Heart right ventricle (tissue), 16 donors: ENCODE data around the gene KDM5A. TPM values are rescaled to one million over a fixed set of nuclear protein-coding genes. Genes with fewer than 3 reads are reported as not detected.

Experiments used
- ATAC-seq, 8 donors: fragments of 200-7000 bp; cut with Tn5 transposase; one replicate each; pipeline ENCODE4 v1.9.1; 2020; ENCODE audit warnings: mild to moderate bottlenecking in 8 of 8, moderate library complexity in 8 of 8, moderate number of reproducible peaks in 1 of 8
- DNase-seq, 2 donors: peaks; one replicate each; pipeline ENCODE4 v3.0.0-alpha.2; 2020
- H3K27ac ChIP-seq, 10 donors: fragments of 200-600 bp; sonication (generic) in 2 of 10; one replicate each; pipeline versions ENCODE4 v1.5.0 to v1.8.0; 2020 to 2022; ENCODE audit warnings: mild to moderate bottlenecking in 3 of 10
- H3K27me3 ChIP-seq, 7 donors: fragments of 200-600 bp; one replicate each; pipeline ENCODE4 v1.8.0; 2021 to 2022; ENCODE audit warnings: mild to moderate bottlenecking in 2 of 7
- H3K36me3 ChIP-seq, 9 donors: fragments of 200-600 bp; sonication (generic) in 1 of 9; one replicate each; pipeline versions ENCODE4 v1.5.0 to v1.8.0; 2020 to 2022; ENCODE audit warnings: mild to moderate bottlenecking in 2 of 9
- H3K4me1 ChIP-seq, 9 donors: fragments of 200-600 bp; sonication (generic) in 1 of 9; one replicate each; pipeline versions ENCODE4 v1.5.0 to v1.8.0; 2020 to 2022; ENCODE audit warnings: mild to moderate bottlenecking in 4 of 9
- H3K4me3 ChIP-seq, 10 donors: fragments of 200-600 bp; sonication (generic) in 2 of 10; one replicate each; pipeline versions ENCODE4 v1.5.0 to v1.8.0; 2020 to 2022; ENCODE audit warnings: mild to moderate bottlenecking in 7 of 10, moderate library complexity in 2 of 10
- H3K9me3 ChIP-seq, 11 donors: fragments of 200-600 bp in 10 of 11; sonication (generic) in 2 of 11; one replicate each; pipeline versions ENCODE4 v1.5.0 to v1.8.0; 2013 to 2022; ENCODE audit warnings: mild to moderate bottlenecking in 2 of 11, control low read depth in 1 of 11, moderate library complexity in 1 of 11
- WGBS, 2 donors: extraction: QIAGEN DNeasy Blood & Tissue Kit; methylation state at CpG; one replicate each; pipeline ENCODE4 v1.1.7; 2013; ENCODE audit warnings: inconsistent platforms in 1 of 2; 5-methylcytosine and 5-hydroxymethylcytosine counted together
- intact Hi-C, 10 donors: fragments of 100-400 bp; cut with DNase I; formaldehyde crosslinking; loops; one replicate each; pipeline versions ENCODE4 v1.11.1 to v1.14.2; 2022
- polyA plus RNA-seq, 2 donors: library from polyadenylated mRNA; stranded (reverse); fragments of 200-250 nt; gene quantifications; one replicate each; pipeline ENCODE4 v1.2.3, GENCODE V29; 2013
- total RNA-seq, 10 donors: library from RNA; stranded (reverse); fragmentation: NEBNext Ultra II Directional in 3 of 10; extraction: Animal tissue kit (Norgen Biotek cat#: 25700) in 3 of 10; gene quantifications; one replicate each; pipeline versions ENCODE4 v1.2.1 to v1.2.4, GENCODE V29; 2021 to 2023
- TF ChIP-seq, protein P1 (sequence below), 9 donors: fragments of 200-600 bp; sonication (generic) in 2 of 9; IDR thresholded peaks; one replicate each; pipeline versions ENCODE4 v1.5.0 to v1.8.0; 2021 to 2022; ENCODE audit warnings: antibody characterized with exemption in 9 of 9, mild to moderate bottlenecking in 5 of 9, moderate library complexity in 1 of 9
- donor health status: Arrhythmogenic right ventricular cardiomyopathy.
- donor health status: ischemic (EF 13 %, LVEDD 7.1; RV severe dilation, severe dysfunction).
- donor health status: healthy with polysubstance abuse.
- donor health status: DM: no; HTN: yes; CAD: no.
- donor health status: DM: no; HTN: no; CAD: no.
- donor health status: ischemic (EF 25% LVEDD 6.9; RV normal size, moderate dysfunction).
- donor health status: ischemic (EF 25% LVEDD 5.7; RV mildly dilated, moderate dysfunction).
- donor health status: healthy.
- donor health status: DM: yes; HTN: yes; CAD: no.
- donor health status: Ischemic cardiomyopathy.
- donor health status: ischemic (EF 35%, LVEDD 5.7; RV mildly dilated, moderate dysfunction).
- donor health status: nonischemic (EF 11% LVEDD 7.7; RV severe dilation, severe dysfunction).
- donor health status: DM: yes; HTN: yes; CAD: no.
- donor health status: PGD.
- donor health status: ischemic (EF 29% LVEDD 5.4; RV normal size, mild dysfunction).
- donor health status: nonischemic (EF 23%, LVEDD 6.1; RV moderate dilation, normal function).

The KDM5A gene
- total and polyA plus RNA-seq, 12 donors: 3.0 to 46.0 (median 33.3) TPM

DNA sequence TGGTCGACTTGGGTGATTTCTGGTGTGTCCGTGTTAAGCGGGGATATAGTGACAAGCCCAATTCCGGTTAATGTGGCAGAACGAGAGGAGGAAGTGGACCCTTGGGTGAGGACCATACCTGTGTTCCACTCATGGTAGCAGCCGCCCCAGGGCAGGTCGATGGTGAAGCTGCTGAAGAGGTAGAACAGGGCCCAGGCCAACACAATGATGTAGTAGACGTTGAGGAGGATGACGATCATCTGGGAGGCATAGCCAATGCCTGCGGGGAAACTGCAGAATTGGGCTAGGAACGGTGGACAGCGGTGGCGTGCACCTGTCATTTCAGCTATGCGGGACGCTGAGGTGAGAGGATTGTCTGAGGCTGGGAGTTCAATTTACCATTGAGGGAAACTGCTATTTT lies 146.6 kb downstream of the KDM5A start:
- DNase-seq (no peak), ATAC-seq (no peak)
- H3K36me3 ChIP-seq: no peaks in the 10 kb centered on the region
- no peak overlapping the region for H3K4me3 ChIP-seq
- no peak overlapping the region for H3K27ac ChIP-seq
- intact Hi-C loops: no loop called here
- H3K27me3 ChIP-seq: no peaks in the 10 kb centered on the region
- 93% methylated on average over 15 of the region's 15 CpGs for WGBS, 2 donors
- peaks cover 0 to 15% (median 6%) of the 10 kb centered on the region in 11 donors for H3K9me3 ChIP-seq
- no peaks in the 10 kb centered on the region for H3K4me1 ChIP-seq
- TF ChIP-seq, protein P1, sequence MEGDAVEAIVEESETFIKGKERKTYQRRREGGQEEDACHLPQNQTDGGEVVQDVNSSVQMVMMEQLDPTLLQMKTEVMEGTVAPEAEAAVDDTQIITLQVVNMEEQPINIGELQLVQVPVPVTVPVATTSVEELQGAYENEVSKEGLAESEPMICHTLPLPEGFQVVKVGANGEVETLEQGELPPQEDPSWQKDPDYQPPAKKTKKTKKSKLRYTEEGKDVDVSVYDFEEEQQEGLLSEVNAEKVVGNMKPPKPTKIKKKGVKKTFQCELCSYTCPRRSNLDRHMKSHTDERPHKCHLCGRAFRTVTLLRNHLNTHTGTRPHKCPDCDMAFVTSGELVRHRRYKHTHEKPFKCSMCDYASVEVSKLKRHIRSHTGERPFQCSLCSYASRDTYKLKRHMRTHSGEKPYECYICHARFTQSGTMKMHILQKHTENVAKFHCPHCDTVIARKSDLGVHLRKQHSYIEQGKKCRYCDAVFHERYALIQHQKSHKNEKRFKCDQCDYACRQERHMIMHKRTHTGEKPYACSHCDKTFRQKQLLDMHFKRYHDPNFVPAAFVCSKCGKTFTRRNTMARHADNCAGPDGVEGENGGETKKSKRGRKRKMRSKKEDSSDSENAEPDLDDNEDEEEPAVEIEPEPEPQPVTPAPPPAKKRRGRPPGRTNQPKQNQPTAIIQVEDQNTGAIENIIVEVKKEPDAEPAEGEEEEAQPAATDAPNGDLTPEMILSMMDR (IDR thresholded peaks at IDR 0.05): no peak

DNA sequence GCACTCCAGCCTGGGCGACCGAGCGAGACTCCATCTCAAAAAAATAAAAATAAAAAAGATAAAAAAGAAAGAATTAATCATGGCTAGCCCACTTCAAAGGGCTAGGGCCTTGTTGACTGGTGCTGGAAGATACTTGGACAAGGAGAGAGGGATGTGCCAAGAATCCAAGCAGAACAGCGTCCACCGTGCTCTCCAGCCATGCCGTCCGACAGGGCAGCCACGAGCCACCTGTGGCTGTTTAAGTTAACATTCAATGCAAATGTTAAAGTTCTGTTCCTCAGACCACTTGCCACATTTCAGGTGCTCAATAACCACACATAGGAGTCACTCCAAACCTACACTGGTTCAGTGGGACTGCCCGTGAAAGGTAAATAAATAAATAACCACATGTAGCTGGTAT lies 147.9 kb downstream of the KDM5A start:
- intact Hi-C loops: no loop called here
- Histone ChIP-seq H3K36me3 (no peaks in the 10 kb centered on the region), H3K4me3 (no peak overlapping the region), H3K27ac (no peak overlapping the region), H3K4me1 (no peaks in the 10 kb centered on the region), H3K27me3 (no peaks in the 10 kb centered on the region), H3K9me3 (peaks cover 0 to 12% (median 0%) of the 10 kb centered on the region in 11 donors)
- ATAC-seq (no peak), DNase-seq (no peak)
- 93 to 94% methylated on average over 9 of the region's 9 CpGs for WGBS, 2 donors
- TF ChIP-seq, protein P1 (IDR thresholded peaks at IDR 0.05): no peak

DNA sequence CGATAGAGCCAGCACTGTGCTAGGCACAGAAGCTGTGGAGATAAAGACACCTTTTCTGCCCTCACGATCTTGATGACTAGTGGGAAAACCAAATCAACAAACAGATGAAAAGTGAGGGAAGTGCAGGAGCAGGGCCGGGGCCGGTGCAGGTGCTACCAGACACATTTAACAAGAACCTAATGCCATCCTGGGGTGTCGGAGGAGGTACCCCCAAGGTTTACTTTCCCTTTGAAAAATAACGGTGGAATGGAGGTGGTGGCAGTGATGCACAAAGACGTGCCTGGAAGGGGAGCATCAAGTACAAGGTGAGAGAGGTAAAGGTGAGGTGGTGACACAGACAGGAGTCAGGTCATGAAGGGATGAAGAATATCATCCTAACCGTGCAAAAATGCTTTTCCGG lies 148.6 kb downstream of the KDM5A start:
- TF ChIP-seq, protein P1 (IDR thresholded peaks at IDR 0.05): no peak
- ATAC-seq: no peak
- no peak overlapping the region for H3K27ac ChIP-seq
- intact Hi-C loops: no loop called here
- no peak for DNase-seq
- H3K4me3 ChIP-seq: no peak overlapping the region
- WGBS, 2 donors: 90 to 94% methylated on average over 9 of the region's 9 CpGs
- H3K9me3 ChIP-seq: peaks cover 0 to 17% (median 2%) of the 10 kb centered on the region in 11 donors
- H3K36me3 ChIP-seq: no peaks in the 10 kb centered on the region
- no peaks in the 10 kb centered on the region for H3K4me1 ChIP-seq
- no peaks in the 10 kb centered on the region for H3K27me3 ChIP-seq

DNA sequence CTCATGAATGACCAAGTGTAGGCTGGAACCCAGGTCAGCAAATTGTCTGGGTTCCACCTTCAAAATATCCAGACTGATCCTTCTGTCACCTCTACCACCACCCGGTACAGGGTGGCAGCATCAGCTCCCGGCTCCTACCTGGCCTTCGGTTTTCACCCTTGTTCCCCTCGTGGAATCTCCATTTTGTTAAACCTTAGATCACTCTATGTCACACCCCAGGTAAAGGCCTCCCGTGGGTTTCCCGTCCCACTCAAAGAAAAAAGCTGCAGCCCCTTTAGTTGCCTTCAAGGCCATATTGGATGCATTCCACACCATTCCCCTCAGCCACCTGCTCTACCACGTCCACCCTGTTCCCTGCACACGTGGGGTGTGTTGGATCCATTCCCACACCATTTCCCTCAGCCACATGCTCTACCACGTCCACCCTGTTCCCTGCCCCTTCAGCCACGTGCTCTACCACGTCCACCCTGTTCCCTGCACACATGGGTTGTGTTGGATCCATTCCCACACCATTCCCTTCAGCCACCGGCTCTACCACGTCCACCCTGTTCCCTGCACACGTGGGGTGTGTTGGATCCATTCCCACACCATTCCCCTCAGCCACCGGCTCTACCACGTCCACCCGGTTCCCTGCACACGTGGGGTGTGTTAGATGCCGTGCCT lies 150.3 kb downstream of the KDM5A start:
- ATAC-seq (no peak), DNase-seq (no peak)
- H3K36me3 ChIP-seq: no peaks in the 10 kb centered on the region
- no peaks in the 10 kb centered on the region for H3K27me3 ChIP-seq
- peaks cover 0 to 22% (median 2%) of the 10 kb centered on the region in 11 donors for H3K9me3 ChIP-seq
- no peak overlapping the region for H3K27ac ChIP-seq
- intact Hi-C loops: loop anchor here in 1 of 10 donors (2.0 kb wide), 1 partner anchor 14 kb away; no protein-coding TSS in a partner anchor
- H3K4me3 ChIP-seq: no peak overlapping the region
- TF ChIP-seq, protein P1 (IDR thresholded peaks at IDR 0.05): no peak
- no peaks in the 10 kb centered on the region for H3K4me1 ChIP-seq
- 68 to 75% methylated on average over 17 to 19 of the region's 19 CpGs for WGBS, 2 donors
